HEK293T (cell line): ENCODE results near the gene EPS8L2.
"Not testable (repeated sequence)": the region's sequence is repeated elsewhere in the genome, so short reads cannot be mapped to it uniquely, and the experiment has no call there.

ENCODE experiments used
- BHLHE40 ChIP-seq: fragments of 450-650 bp; IDR thresholded peaks from 2 replicates; pipeline ENCODE4 v1.6.1; 2016; ENCODE audit warnings: mild to moderate bottlenecking, moderate library complexity, borderline replicate concordance
- FOXM1 ChIP-seq: fragments of 450-650 bp; IDR thresholded peaks from 2 replicates; pipeline ENCODE4 v1.6.1; 2017; ENCODE audit warnings: mild to moderate bottlenecking, borderline replicate concordance
- L3MBTL2 ChIP-seq: fragments of 450-650 bp; conservative IDR thresholded peaks from 2 replicates; pipeline ENCODE4 v1.6.1; 2016; ENCODE audit warnings: mild to moderate bottlenecking
- SP1 ChIP-seq: fragments of 450-650 bp; IDR thresholded peaks from 2 replicates; pipeline ENCODE4 v1.6.1; 2017
- SUZ12 ChIP-seq: fragments of 450-650 bp; IDR thresholded peaks from 2 replicates; pipeline ENCODE4 v1.6.1; 2016; ENCODE audit warnings: mild to moderate bottlenecking
- TARDBP ChIP-seq: fragments of 450-650 bp; IDR thresholded peaks from 2 replicates; pipeline ENCODE4 v1.6.1; 2016
- ZNF384 ChIP-seq: fragments of 450-650 bp; IDR thresholded peaks from 2 replicates; pipeline ENCODE4 v1.6.1; 2016

DNA sequence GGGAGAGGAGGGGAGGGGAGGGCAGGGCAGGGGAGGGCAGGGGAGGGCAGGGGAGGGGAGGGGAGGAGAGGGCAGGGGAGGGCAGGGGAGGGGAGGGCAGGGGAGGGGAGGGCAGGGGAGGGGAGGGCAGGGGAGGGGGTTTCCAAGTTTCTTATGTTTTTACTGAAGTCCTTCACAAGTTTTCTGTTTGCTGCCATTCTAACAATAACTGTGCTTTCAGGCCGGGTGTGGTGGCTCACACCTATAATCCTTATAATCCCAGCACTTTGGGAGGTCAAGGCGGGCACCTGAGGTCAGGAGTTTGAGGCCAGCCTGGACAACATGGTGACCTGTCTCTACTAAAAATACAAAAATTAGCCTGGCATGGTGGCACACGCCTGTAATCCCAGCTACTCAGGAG lies 15.8 kb upstream of the EPS8L2 start:
- TF ChIP-seq BHLHE40, TARDBP, SP1, SUZ12, L3MBTL2, FOXM1, ZNF384: not testable (repeated sequence)
